ENCODE data around the gene MLPH.

GRCh38 chr2:237490009-237490711, 3.1 kb downstream of the MLPH start:
- TF ChIP-seq POLR2AphosphoS5 (IDR thresholded peaks at IDR 0.05): no peak
- TF ChIP-seq CTCF (IDR thresholded peaks at IDR 0.05 in 8 of 11, conservative IDR thresholded peaks at IDR 0.05 in 3 of 11): no peak
